HG03558 (cell line): ENCODE data around the gene PGGHG.
"Not testable (repeated sequence)": the region's sequence is repeated elsewhere in the genome, so short reads cannot be mapped to it uniquely, and the experiment has no call there.

Experiments
- ATAC-seq: cut with Tn5 transposase; IDR thresholded peaks from one replicate; pipeline ENCODE4 v1.9.1; 2021; ENCODE audit warnings: moderate number of reproducible peaks; ENCODE audit not compliant: unreplicated experiment; ENCODE audit errors: extremely low read depth

Gene PGGHG

GRCh38 chr11:326842-327580 is 38.1 kb downstream of the PGGHG start:
- no peak for ATAC-seq

- ATAC-seq: no peak
Observed at GRCh38 chr11:327581-327923, 38.6 kb downstream of the PGGHG start.

- no peak for ATAC-seq
Observed at GRCh38 chr11:328012-328411, 39.1 kb downstream of the PGGHG start.

- not testable (repeated sequence) for ATAC-seq
Observed at GRCh38 chr11:328516-329100, 39.7 kb downstream of the PGGHG start.

GRCh38 chr11:329886-330253 is 40.9 kb downstream of the PGGHG start:
- ATAC-seq: no peak

DNA sequence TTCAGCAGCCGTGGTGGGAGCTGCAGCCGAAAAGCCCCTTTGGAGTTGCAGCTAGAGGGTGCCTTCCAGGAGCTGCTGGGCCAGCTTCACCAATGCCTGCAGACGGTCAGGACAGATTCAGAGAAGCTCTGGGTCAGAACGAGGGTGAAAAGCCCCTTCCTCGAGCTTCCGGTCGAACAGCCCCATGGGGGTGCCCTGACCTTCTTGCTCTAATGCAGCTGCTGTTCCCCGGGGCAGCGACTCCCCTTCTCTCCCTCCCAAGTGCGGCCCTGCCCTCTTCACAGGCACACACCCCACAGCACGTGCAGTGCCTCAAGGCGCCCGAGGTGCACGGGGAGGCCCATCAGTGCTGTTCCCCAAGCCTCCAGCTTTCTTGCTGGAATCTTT is 41.4 kb downstream of the PGGHG start:
- no peak for ATAC-seq

- no peak for ATAC-seq
Observed at GRCh38 chr11:330694-331357, 41.9 kb downstream of the PGGHG start.

DNA sequence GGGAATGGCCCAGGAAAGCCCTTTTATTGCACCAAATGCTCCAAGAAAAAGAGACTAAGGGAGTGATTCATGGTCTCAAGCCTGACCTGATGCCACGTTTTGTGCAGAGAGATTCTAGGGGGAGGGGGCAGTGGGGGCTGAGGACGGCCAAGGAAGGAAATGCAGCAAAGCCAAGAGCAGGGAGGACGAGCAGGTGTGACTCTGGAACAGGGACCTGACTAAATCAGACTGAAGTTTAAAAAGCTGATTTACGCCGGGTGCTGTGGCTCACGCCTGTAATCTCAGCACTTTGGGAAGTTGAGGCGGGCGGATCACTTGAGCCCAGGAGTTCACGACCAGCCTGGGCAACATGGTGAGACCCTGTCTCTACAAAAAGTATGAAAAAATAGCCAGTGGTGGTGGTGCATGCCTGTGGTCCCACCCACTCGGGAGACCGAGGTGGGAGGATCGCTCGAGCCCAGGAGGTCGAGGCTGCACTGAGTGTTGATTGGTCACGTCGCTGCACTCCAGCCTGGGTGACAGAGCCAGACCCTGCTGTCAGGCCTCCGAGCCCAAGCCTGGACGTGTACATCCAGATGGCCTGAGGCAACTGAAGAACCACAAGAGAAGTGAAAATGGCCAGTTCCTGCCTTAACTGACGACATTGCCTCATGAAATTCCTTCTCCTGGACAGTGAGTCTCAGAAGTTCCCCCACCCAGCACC is 42.6 kb downstream of the PGGHG start:
- no peak for ATAC-seq

GRCh38 chr11:332651-333480 is 43.9 kb downstream of the PGGHG start:
- ATAC-seq: no peak

GRCh38 chr11:333616-334263 is 44.8 kb downstream of the PGGHG start:
- not testable (repeated sequence) for ATAC-seq

- no peak for ATAC-seq
Observed at GRCh38 chr11:334264-334994, 45.5 kb downstream of the PGGHG start.

GRCh38 chr11:335779-336658 is 47.1 kb downstream of the PGGHG start:
- ATAC-seq: no peak

DNA sequence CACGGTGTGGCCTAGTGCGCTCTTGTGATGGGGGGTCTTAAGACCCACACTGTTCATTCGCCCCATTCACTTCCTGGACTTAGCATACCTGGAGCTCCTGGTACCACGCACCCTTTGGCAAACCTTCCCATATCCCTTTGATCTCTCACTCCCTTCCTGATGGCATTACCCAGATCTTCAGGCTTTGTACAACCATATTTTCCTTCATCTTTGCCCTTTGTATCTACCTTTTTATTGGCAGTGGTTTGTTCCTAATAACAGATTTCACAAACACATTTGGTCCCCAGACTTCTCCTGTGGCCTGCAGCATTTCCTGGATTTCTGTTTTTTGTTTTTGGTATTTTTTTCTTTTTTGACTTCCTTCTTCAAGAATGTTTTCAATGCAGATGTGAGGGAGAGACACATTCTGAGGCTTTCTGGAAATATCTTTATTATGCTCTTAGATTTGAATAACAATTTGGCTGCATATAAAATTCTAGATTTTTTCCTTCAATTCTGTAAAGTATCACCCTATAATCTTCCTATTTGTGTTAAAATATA is 47.8 kb downstream of the PGGHG start:
- no peak for ATAC-seq

- no peak for ATAC-seq
Observed at GRCh38 chr11:337711-338110, 48.8 kb downstream of the PGGHG start.

DNA sequence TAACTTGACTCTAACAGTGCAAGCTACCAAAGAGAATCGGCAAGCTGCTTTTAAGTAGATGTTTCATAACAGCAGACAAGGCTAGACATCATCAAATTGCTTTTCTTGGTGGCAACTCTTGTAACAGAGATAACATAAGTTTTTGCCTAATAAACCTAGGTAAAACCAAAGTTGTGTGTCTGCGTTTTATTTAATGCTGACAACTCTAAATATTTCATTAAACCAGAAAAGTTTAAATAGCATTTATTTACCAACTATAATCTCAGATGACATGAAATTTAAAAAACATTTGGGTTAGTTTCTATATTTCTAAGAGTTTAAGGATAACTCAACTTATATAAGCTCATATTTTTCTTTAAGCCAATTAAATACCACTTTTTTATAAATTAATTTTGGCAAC is 51.0 kb downstream of the PGGHG start:
- ATAC-seq: no peak

GRCh38 chr11:340539-341512 is 51.9 kb downstream of the PGGHG start:
- no peak for ATAC-seq

- no peak for ATAC-seq
Observed at GRCh38 chr11:342328-342727, 53.4 kb downstream of the PGGHG start.
